Mammary epithelial cell (primary cell): Measurements from ENCODE around the gene UCK2.

Experiments
- EZH2 ChIP-seq: IDR thresholded peaks from 2 replicates; pipeline ENCODE4 v1.6.1; 2012; ENCODE audit warnings: low read length, inconsistent platforms, borderline replicate concordance
- TF ChIP-seq, protein P1 (sequence below), 2 donors: IDR thresholded peaks in 1 of 2; conservative IDR thresholded peaks in 1 of 2; 2 replicates each; pipeline ENCODE4 v1.5.1; 2011 to 2012; ENCODE audit warnings: inconsistent platforms in 2 of 2, low read length in 2 of 2, mild to moderate bottlenecking in 2 of 2, control low read depth in 1 of 2, low read depth in 1 of 2; ENCODE audit not compliant: insufficient read depth in 1 of 2; ENCODE audit errors: extremely low read depth in 1 of 2

DNA sequence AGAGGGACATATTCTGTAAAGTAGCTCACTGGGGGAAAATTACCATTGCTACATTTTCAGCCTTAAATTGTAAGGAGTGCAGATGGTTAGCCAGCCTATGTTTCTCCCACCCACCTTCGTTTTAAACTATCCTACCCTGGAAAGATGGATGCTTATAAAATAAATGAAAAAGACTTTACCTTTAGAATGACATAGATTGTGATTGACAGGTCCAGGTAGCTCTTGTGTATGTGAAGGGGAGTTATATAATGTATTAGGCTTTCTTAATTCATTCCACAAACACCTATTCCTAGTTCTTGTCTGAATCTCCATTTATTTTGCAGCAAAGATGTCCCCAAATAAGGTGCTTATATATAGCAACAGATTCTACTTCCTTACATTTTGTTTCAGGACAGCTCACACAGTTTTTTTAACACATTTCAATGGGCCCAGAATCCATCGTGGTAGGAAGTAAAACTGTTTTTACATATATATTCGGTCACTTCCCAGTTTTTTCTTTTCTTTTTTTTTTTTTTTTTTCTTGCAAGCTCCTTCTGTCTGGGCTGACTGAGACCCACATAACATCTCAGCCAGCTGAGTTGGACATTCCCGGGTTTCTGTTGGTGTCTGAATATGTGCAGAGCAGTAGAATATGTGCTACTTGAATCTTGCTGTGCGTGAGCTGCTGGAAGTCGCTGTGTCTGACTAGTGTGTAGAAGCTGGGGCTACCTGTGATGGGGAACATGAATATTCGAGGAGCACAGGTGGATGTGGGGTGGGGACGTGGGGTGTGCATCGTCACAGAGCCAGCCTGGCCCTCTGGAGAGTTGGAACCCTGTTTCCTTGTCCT is 27.8 kb downstream of the UCK2 start:
- TF ChIP-seq, protein P1, sequence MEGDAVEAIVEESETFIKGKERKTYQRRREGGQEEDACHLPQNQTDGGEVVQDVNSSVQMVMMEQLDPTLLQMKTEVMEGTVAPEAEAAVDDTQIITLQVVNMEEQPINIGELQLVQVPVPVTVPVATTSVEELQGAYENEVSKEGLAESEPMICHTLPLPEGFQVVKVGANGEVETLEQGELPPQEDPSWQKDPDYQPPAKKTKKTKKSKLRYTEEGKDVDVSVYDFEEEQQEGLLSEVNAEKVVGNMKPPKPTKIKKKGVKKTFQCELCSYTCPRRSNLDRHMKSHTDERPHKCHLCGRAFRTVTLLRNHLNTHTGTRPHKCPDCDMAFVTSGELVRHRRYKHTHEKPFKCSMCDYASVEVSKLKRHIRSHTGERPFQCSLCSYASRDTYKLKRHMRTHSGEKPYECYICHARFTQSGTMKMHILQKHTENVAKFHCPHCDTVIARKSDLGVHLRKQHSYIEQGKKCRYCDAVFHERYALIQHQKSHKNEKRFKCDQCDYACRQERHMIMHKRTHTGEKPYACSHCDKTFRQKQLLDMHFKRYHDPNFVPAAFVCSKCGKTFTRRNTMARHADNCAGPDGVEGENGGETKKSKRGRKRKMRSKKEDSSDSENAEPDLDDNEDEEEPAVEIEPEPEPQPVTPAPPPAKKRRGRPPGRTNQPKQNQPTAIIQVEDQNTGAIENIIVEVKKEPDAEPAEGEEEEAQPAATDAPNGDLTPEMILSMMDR (conservative IDR thresholded peaks at IDR 0.05 in 1 of 2, IDR thresholded peaks at IDR 0.05 in 1 of 2; ENCODE audit: extremely low read depth in 1 of 2, insufficient read depth in 1 of 2, low read depth in 1 of 2, low read length in 2 of 2): no peak
- no peak for TF ChIP-seq EZH2
